ENCODE data around the gene LRRC3B.

LRRC3B gene

GRCh38 chr3:26634601-26635000 is 12.0 kb downstream of the LRRC3B start:
- DNase-seq: no peak

- DNase-seq: no peak
Measured at GRCh38 chr3:26636096-26636727, 13.6 kb downstream of the LRRC3B start.

- no peak for DNase-seq
Measured at GRCh38 chr3:26637698-26638097, 15.1 kb downstream of the LRRC3B start.

- no peak for DNase-seq
Measured at GRCh38 chr3:26638113-26638512, 15.5 kb downstream of the LRRC3B start.

GRCh38 chr3:26639339-26639738 is 16.8 kb downstream of the LRRC3B start:
- no peak for DNase-seq

GRCh38 chr3:26647078-26647477 is 24.5 kb downstream of the LRRC3B start:
- no peak for DNase-seq

- DNase-seq: no peak
Measured at GRCh38 chr3:26648461-26648860, 25.9 kb downstream of the LRRC3B start.

- no peak for DNase-seq
Measured at GRCh38 chr3:26652164-26652563, 29.6 kb downstream of the LRRC3B start.

- DNase-seq: no peak
Measured at GRCh38 chr3:26653811-26654425, 31.3 kb downstream of the LRRC3B start.

GRCh38 chr3:26655231-26655630 is 32.7 kb downstream of the LRRC3B start:
- DNase-seq: no peak

- no peak for DNase-seq
Measured at GRCh38 chr3:26657348-26657976, 34.9 kb downstream of the LRRC3B start.

- no peak for DNase-seq
Measured at GRCh38 chr3:26668171-26668570, 45.6 kb downstream of the LRRC3B start.

GRCh38 chr3:26668696-26669095 is 46.1 kb downstream of the LRRC3B start:
- no peak for DNase-seq

GRCh38 chr3:26675336-26675735 is 52.8 kb downstream of the LRRC3B start:
- no peak for DNase-seq

- no peak for DNase-seq
Measured at GRCh38 chr3:26681632-26682031, 59.1 kb downstream of the LRRC3B start.

GRCh38 chr3:26682406-26682805 is 59.8 kb downstream of the LRRC3B start:
- no peak for DNase-seq

- no peak for DNase-seq
Measured at GRCh38 chr3:26683902-26684301, 61.3 kb downstream of the LRRC3B start.

GRCh38 chr3:26687466-26687865 is 64.9 kb downstream of the LRRC3B start:
- DNase-seq: no peak

GRCh38 chr3:26699553-26699952 is 77.0 kb downstream of the LRRC3B start:
- no peak for DNase-seq

GRCh38 chr3:26703519-26703918 is 80.9 kb downstream of the LRRC3B start:
- DNase-seq: no peak

- DNase-seq: no peak
Measured at GRCh38 chr3:26704736-26705135, 82.2 kb downstream of the LRRC3B start.

- DNase-seq: no peak
Measured at GRCh38 chr3:26708501-26708900, 85.9 kb downstream of the LRRC3B start.

GRCh38 chr3:26712211-26713026 is 89.8 kb downstream of the LRRC3B start:
- no peak for DNase-seq

GRCh38 chr3:26713091-26713490 is 90.5 kb downstream of the LRRC3B start:
- DNase-seq: no peak

All from NK-92 treated with Interleukin-12 subunit alpha and Interleukin-12 subunit beta, amount 100 ng/mL, for 24 hours (cell line).